ENCODE measurements around the gene CYP26A1.

The CYP26A1 gene

DNA sequence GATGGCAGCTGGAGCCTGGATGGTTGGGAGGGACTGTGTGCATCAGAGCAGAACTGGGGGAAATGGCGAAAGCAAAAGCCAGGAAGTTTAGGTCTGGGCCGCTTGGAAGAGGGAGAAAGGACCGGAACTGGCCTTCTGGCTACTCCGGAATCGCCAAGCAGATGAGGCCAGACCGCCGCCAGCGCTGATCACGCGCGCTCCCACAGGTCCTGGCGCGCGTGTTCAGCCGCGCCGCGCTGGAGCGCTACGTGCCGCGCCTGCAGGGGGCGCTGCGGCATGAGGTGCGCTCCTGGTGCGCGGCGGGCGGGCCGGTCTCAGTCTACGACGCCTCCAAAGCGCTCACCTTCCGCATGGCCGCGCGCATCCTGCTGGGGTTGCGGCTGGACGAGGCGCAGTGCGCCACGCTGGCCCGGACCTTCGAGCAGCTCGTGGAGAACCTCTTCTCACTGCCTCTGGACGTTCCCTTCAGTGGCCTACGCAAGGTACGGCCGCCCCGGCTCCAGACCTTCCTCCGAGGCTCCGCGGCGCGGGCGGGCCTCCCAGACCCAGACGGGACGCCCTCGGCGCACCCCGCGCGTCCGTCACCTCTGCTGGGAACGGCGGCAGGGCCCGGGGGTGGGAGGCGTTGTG, 11.1 kb upstream of the CYP26A1 start:
- Histone ChIP-seq H3K4me1 (ENCODE audit: insufficient read depth, low read length) (no peaks in the 10 kb centered on the region), H3K9me3 (ENCODE audit: insufficient read depth, low read length, severe bottlenecking) (no peaks in the 10 kb centered on the region), H2AFZ (ENCODE audit: low read depth, low read length) (no peak overlapping the region), H3K79me2 (ENCODE audit: insufficient read depth, low read length) (no peaks in the 10 kb centered on the region), H3K4me2 (ENCODE audit: insufficient read depth, low read length) (no peak overlapping the region), H3K27ac (ENCODE audit: low read length) (no peak overlapping the region), H3K36me3 (ENCODE audit: insufficient read depth, low read length) (peaks cover 47% of the 10 kb centered on the region), H3K4me3 (ENCODE audit: low read depth in 1 of 2, low read length in 2 of 2) (no peak overlapping the region), H4K20me1 (ENCODE audit: insufficient read depth, low read length) (no peaks in the 10 kb centered on the region), H3K9ac (ENCODE audit: low read depth, low read length) (no peak overlapping the region), H3K27me3 (ENCODE audit: insufficient read depth, low read length, poor library complexity) (no peaks in the 10 kb centered on the region)
- no peak for ATAC-seq (ENCODE audit: insufficient read depth, low read depth)
- no peak for DNase-seq
- TF ChIP-seq, protein P1, sequence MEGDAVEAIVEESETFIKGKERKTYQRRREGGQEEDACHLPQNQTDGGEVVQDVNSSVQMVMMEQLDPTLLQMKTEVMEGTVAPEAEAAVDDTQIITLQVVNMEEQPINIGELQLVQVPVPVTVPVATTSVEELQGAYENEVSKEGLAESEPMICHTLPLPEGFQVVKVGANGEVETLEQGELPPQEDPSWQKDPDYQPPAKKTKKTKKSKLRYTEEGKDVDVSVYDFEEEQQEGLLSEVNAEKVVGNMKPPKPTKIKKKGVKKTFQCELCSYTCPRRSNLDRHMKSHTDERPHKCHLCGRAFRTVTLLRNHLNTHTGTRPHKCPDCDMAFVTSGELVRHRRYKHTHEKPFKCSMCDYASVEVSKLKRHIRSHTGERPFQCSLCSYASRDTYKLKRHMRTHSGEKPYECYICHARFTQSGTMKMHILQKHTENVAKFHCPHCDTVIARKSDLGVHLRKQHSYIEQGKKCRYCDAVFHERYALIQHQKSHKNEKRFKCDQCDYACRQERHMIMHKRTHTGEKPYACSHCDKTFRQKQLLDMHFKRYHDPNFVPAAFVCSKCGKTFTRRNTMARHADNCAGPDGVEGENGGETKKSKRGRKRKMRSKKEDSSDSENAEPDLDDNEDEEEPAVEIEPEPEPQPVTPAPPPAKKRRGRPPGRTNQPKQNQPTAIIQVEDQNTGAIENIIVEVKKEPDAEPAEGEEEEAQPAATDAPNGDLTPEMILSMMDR (IDR thresholded peaks at IDR 0.05; ENCODE audit: borderline replicate concordance, extremely low read depth, low read length, poor library complexity, severe bottlenecking), result peak; percentile 25
- TF ChIP-seq EZH2 (IDR thresholded peaks at IDR 0.05; ENCODE audit: borderline replicate concordance, low read depth, low read length, severe bottlenecking), result no peak

- no peak for ATAC-seq (ENCODE audit: insufficient read depth, low read depth)
- DNase-seq, result no peak
- Histone ChIP-seq H3K9me3 (ENCODE audit: insufficient read depth, low read length, severe bottlenecking) (no peaks in the 10 kb centered on the region), H2AFZ (ENCODE audit: low read depth, low read length) (no peak overlapping the region), H4K20me1 (ENCODE audit: insufficient read depth, low read length) (no peaks in the 10 kb centered on the region), H3K4me3 (ENCODE audit: low read depth in 1 of 2, low read length in 2 of 2) (no peak overlapping the region), H3K27ac (ENCODE audit: low read length) (no peak overlapping the region), H3K27me3 (ENCODE audit: insufficient read depth, low read length, poor library complexity) (no peaks in the 10 kb centered on the region), H3K4me2 (ENCODE audit: insufficient read depth, low read length) (no peak overlapping the region), H3K79me2 (ENCODE audit: insufficient read depth, low read length) (no peaks in the 10 kb centered on the region), H3K36me3 (ENCODE audit: insufficient read depth, low read length) (peaks cover 39% of the 10 kb centered on the region), H3K9ac (ENCODE audit: low read depth, low read length) (no peak overlapping the region), H3K4me1 (ENCODE audit: insufficient read depth, low read length) (no peaks in the 10 kb centered on the region)
- TF ChIP-seq EZH2 (IDR thresholded peaks at IDR 0.05; ENCODE audit: borderline replicate concordance, low read depth, low read length, severe bottlenecking), result no peak
- TF ChIP-seq, protein P1 (IDR thresholded peaks at IDR 0.05; ENCODE audit: borderline replicate concordance, extremely low read depth, low read length, poor library complexity, severe bottlenecking), result no peak
These were observed 10.3 kb upstream of the CYP26A1 start for GRCh38 chr10:93063144-93063976.

GRCh38 chr10:93063977-93064660, 9.6 kb upstream of the CYP26A1 start:
- Histone ChIP-seq H4K20me1 (ENCODE audit: insufficient read depth, low read length) (no peaks in the 10 kb centered on the region), H3K4me3 (ENCODE audit: low read depth in 1 of 2, low read length in 2 of 2) (no peak overlapping the region), H3K4me1 (ENCODE audit: insufficient read depth, low read length) (no peaks in the 10 kb centered on the region), H3K36me3 (ENCODE audit: insufficient read depth, low read length) (peaks cover 34% of the 10 kb centered on the region), H3K27ac (ENCODE audit: low read length) (no peak overlapping the region), H3K9me3 (ENCODE audit: insufficient read depth, low read length, severe bottlenecking) (no peaks in the 10 kb centered on the region), H2AFZ (ENCODE audit: low read depth, low read length) (no peak overlapping the region), H3K9ac (ENCODE audit: low read depth, low read length) (no peak overlapping the region), H3K4me2 (ENCODE audit: insufficient read depth, low read length) (no peak overlapping the region), H3K27me3 (ENCODE audit: insufficient read depth, low read length, poor library complexity) (no peaks in the 10 kb centered on the region), H3K79me2 (ENCODE audit: insufficient read depth, low read length) (no peaks in the 10 kb centered on the region)
- TF ChIP-seq, protein P1 (IDR thresholded peaks at IDR 0.05; ENCODE audit: borderline replicate concordance, extremely low read depth, low read length, poor library complexity, severe bottlenecking), result no peak
- TF ChIP-seq EZH2 (IDR thresholded peaks at IDR 0.05; ENCODE audit: borderline replicate concordance, low read depth, low read length, severe bottlenecking), result no peak
- no peak for DNase-seq
- ATAC-seq (ENCODE audit: insufficient read depth, low read depth), result no peak
